CMK (cell line): ENCODE data around the gene UVRAG.

Source experiments
- DNase-seq: peaks from one replicate; pipeline ENCODE4 v3.0.0-alpha.2; 2010; ENCODE audit warnings: low read depth

Gene UVRAG

GRCh38 chr11:76114238-76114637 is 299.2 kb downstream of the UVRAG start:
- no peak for DNase-seq

GRCh38 chr11:76115555-76115954 is 300.5 kb downstream of the UVRAG start:
- no peak for DNase-seq

DNA sequence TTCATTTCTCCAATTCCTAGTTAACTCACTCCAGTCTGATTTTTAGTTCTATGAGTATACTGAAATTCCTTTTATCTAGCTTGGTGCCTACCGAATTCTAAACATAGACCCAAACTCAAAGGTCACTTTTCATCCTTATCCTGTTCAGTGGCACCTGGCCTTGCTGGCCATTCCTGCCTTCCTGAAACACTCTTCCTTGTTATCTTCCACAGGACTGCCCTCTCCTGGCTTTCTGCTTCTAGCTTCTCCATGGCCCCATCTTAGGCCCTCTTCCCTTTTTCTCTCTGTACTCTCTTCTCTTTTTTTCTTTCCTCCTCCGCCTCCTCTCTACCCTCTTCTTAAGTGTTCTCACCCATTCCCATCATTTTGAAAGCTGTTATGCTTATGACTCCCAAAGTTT is 304.0 kb downstream of the UVRAG start:
- no peak for DNase-seq

DNA sequence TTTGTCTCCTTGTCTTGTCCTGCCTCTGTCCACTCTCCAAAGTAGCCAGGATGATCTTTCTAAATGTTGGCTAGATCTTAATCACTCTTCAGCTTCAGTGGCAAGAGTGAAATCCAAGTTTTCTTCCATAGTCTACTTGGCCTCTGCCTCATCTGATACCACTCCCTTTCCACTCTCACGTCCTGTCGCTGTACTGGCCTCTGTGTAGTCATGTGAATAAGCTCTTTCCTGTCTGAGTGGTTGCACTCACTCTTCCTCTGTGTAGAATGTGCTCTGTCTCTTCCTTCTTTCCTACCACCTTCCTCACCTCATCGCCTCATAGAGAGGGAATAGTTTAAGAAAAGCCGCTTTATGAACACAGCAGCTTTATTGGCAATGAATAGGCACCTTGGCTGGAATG is 304.8 kb downstream of the UVRAG start:
- DNase-seq: no peak

DNA sequence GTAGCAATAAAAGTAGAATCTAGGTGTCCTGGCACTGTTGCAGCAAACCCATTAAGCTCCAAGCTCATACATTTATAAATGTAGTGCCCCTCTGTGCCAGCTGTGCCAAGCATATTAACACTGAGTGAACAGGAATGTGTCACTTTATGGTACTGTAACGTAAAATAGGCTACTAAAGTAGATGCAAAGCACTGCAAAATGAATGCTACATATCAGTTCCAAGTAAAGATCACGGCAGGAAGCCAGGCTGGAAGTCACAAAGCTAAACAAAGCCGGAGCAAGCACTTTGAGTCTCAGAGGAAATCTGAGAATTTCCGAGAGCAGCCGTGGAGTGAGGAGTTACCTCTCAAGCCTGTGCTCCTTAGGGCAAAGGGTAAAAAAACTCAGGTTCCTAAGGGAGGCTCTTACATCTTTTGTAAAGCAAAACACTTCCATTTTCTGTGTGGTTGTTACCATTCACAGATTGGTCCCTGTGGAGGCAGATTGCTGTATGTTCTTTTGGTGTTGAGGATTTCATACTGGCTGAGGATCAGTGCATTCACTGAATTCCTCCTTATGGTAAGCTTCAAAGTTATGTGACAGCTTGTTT is 305.6 kb downstream of the UVRAG start:
- no peak for DNase-seq

GRCh38 chr11:76123248-76123647 is 308.2 kb downstream of the UVRAG start:
- DNase-seq: no peak

DNA sequence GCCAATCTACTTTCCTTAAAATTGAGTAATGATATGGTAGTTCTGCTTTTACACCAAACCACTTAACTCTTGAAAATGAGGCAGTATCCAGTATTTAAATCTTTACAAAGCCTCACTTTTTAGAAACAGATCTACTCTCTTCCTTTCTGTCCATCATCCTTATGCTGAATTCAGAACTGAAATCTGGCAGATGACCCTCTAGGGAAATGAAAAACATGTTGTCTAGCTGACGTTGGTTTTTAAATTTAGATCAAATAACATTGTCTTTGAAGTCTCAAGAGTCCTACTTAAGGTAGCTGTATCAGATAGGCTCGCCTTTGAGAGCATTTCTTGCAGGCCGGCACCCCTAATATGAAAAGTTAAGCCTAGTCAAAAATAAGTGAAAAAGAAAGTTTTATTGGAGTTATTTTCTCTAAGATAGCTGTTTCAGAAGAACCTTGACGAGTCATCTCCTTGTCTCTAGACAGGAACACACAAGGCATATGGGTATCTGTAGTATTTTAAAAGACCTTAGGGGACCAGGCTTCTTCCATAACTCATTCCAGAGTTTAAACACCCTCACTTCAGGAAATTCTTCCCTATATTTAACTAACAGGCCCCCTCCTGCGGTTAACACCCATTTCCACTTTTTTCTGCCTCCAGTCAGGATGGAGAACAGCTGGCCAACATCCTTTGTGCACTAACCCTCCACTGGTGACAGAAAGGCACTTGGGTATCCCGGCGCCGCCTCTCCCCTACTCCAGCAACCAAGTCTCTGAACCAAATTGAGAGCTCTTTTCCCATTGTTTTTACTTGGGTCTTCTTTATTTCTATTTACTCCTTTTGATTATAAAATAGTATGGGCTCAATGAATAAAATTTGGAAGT is 310.1 kb downstream of the UVRAG start:
- DNase-seq: no peak

- DNase-seq: no peak
These were observed 314.7 kb downstream of the UVRAG start for GRCh38 chr11:76129729-76130128.

DNA sequence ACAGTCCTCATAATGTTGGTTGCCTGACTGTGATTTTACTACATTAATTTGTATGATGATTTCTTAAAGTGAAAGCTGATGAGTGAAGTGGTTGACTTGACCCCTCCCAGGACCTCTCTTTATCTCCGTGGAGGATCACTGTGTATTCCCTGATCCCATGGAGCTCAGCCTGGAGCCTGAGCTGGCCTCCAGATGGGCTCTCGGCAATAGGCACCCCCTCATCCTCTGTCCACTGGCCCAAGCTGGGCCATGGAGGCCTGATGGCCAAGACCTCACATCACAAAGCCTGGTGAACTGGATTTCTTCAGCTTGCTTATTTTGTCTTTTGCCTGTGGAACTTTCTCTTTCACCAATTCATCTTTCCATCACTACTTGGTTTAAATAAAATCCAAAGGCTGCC is 316.1 kb downstream of the UVRAG start:
- DNase-seq: no peak

DNA sequence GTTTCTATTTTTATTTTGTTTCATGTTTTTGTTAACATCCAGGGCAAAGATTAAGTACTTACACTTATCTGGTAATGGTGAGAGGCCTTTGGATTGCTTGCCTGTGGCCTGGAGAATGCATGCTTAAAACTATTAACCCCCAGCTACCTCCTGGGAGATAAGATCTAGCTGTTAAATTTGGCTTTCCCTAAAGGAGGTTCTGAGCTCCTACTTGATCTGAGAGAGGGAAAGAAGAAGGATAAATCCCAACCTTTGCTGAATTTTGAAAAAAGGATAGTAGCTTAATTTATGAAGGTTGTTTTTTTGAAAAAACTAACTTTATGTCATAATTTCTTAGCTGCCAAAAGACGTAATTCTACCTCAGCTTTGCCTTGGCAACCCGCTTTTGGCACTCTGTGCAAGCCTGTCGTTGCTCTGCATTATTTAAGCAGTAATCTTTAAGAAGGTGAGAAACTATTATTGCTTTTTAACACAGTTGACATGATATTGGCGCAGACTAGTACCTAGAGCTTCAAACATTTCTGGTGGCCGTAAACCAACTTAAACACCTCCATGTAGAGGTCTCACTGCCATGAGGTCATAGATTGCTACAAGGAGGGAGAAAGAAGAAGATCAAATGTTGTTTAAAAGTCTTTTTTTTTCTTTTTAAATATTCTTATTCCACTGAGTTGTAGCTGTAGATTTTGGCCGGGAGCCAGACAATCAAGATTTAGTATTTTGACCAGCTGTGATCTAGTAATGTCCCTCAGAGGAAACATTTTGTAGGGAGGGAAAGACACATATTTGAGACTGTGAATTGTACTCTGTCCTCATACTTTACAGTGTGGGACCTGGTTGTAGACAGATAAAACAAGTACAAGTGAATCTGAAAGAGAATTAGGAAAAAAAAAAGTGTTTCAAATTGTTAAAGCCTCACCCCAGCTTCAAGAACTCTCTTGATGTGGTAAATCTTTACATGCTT is 316.9 kb downstream of the UVRAG start:
- no peak for DNase-seq

DNA sequence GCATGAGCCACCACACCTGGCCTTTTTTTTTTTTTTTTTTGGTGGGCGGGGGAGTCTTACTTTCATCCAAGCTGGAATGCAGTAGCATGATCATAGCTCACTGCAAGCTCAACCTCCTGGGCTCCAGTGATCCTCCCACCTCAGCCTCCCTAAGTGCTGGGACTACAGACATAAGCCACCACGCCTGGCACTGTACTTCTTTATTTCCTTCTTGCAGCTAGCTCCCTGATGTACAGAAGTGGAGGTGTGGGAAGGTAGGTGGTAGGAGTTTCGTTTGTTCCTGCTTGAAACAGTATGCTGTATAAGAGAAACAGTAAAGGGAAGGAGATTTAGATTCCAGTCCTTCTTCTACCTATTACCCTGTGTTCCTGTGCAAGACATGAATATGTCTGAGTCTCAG is 319.2 kb downstream of the UVRAG start:
- no peak for DNase-seq

- no peak for DNase-seq
These were observed 320.5 kb downstream of the UVRAG start for GRCh38 chr11:76135491-76135890.

DNA sequence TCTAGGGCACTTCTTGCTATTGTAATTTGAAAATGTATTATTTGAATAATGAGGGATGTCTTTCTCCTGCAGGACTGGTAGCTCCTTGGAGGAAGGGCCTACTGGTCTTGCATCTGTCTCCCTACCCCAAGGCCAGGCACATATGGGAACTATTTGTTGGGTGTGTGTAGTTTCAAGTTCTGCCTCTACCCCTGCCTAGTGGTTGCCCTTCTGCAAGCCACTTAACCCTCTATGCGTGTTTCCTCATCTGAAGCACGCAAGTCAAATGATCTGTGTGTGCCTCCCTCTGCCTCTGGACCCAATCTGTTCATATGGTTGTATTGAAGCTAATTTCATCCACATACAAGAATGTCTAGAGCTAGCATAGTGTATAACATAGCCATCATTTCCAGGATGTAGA is 324.3 kb downstream of the UVRAG start:
- DNase-seq: no peak

DNA sequence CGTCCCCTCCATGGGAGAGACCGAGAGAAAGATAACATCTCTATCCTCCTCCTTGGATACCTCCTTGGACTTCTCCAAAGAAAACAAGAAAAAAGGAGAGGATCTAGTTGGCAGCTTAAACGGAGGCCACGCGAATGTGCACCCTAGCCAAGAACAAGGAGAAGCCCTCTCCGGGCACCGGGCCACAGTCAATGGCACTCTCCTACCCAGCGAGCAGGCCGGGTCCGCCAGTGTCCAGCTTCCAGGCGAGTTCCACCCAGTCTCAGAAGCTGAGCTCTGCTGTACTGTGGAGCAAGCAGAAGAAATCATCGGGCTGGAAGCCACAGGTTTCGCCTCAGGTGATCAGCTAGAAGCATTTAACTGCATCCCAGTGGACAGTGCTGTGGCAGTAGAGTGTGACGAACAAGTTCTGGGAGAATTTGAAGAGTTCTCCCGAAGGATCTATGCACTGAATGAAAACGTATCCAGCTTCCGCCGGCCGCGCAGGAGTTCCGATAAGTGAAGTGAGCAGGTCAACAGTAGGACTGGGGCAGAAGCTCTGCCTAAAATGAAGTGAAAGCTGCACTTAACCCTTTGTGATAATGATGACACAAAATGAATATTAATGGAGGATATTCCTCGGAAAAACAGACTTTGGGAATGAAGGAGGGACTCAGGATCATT is 326.0 kb downstream of the UVRAG start:
- no peak for DNase-seq

DNA sequence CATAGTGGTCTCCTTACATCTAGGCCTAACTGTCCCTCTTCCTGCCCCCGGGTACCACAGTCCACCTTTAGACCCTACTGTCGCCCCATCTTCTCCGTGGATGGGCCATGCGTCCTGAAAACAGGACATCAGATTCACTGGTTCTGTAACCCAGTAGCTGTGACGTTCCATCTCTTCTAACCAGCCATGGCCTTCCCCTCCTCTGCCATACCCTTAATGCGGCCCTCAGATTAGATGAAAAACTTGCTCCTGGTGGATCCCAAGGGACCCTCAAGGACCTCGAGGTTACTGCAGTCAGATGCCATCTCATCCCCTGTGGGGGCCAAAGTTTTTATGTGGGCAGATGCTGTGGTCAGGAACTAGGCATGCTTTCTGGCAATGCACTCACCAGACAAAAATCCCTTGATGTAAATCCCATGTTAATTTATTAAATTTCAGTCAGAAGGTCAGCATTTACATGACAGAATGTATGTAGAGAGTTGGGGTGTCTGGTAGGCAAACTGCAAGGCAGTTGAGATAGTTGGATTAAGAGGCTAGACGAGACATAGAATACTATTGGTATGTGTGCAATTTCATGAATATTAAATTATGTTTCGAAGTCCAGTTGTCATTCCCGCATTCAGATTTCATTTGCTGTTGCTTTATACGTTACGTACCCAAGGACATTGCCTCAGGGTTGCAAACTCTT is 327.0 kb downstream of the UVRAG start:
- DNase-seq: no peak

- no peak for DNase-seq
These were observed 328.3 kb downstream of the UVRAG start for GRCh38 chr11:76143274-76143673.

- no peak for DNase-seq
These were observed 332.2 kb downstream of the UVRAG start for GRCh38 chr11:76147106-76147740.

GRCh38 chr11:76148231-76148630 is 333.2 kb downstream of the UVRAG start:
- DNase-seq: no peak

DNA sequence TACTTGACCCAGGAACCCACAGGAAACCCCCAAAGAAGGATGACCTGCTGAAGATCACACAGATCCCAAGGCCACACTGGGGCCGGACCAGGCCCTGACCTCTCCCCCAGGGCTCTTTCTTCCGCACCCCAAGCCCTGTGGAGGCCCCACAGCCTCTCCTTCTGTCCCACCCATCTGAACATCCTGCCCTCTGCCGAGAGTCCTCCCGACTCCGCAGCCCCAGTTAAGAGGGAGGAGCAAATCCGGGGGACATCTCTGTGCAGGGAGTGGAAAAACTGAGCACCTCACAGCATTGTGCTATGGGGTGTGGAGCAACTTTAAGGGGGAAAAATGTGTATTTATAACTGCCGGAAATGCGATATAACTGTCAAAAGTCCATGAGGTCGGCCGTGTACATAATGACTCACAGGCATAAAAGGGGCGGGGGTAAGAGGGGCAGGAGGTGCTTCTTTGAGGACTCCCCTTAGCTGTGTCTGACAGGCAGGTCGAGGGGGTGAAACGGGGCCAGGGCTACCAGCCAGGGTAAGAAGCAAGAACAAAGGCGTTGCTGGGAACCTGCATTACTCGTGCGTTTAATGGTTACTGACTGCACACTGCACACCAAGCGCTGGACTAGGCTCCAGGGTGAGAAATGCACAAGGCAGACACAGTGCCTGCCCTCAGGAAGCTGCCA is 334.1 kb downstream of the UVRAG start:
- DNase-seq: no peak

DNA sequence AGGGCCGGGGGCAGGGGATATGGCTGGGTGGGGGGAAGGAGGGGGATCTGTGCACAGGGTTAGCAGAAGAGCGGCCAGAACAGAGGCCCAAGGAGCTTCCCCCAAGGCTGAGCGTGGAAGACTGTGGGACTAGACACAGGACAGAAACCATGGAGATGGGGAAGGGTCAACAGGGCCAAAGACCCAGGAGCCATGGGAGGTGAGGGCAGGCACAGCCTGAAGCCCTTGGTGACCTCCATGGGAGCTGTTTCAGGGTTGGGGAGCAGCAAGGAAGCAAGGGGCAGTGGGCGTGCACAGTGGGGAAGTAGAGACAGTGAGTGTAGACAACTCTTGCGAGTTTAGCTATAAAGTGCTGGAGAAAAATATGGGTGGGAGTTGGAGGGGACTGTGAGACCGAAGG is 334.7 kb downstream of the UVRAG start:
- DNase-seq: no peak
